Measurements from ENCODE around the gene AQP6.

The AQP6 gene

DNA sequence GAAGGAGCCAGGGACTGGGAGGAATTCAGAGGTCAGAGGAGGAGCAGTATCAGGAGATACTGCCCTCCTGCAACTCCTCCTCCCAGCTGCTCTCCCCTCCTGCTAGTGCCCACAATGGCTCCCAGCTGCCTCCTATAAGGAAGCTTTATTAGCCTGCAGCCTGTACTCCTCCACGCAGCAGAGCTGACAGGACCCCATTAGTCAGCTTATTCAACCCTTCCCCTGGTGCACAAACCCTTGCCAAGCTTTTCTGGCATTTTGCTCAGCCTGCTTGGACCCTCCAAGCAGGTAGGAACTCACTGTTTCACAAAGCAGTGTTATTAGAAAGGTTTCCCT, 29.2 kb upstream of the AQP6 start:
- no peak for DNase-seq

DNA sequence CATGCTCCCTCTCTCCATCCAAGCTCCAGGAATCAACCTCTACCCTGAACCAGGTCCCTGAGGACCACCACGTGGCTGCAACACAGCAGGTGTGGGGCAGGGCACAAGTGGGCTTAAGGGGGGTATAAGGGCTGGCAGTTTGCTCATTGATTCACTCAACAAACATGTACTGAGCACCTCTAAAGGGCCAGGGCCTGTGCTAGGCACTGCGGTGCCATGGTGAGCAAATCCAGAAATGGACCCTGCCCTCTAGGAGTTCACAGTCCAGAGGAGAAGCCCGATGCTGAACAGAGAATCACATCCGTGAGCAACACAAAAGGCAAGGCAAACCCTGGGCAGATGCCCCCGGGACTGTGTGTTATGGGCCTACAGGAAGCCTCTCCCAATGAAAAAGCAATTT, 28.7 kb upstream of the AQP6 start:
- no peak for DNase-seq

DNA sequence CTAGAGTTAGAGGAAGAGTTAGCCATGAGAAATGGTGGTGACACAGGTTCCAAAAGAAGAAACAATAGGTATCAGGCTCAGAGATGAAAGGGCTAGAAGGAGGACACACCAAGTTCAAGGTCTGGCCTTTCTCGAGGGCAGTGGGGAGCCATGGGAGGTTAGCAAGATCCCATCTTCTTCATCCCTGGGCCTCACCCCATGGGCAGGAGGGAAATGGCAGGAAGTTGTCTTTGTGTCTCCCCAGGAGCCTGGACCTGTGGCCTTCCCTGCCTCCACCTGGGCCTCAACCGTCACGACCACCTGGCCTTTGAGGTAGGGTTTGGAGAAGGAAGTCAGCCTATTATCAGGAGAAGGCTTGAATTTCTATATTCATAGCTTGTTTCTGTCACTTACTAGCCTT, 28.0 kb upstream of the AQP6 start:
- DNase-seq: no peak

DNA sequence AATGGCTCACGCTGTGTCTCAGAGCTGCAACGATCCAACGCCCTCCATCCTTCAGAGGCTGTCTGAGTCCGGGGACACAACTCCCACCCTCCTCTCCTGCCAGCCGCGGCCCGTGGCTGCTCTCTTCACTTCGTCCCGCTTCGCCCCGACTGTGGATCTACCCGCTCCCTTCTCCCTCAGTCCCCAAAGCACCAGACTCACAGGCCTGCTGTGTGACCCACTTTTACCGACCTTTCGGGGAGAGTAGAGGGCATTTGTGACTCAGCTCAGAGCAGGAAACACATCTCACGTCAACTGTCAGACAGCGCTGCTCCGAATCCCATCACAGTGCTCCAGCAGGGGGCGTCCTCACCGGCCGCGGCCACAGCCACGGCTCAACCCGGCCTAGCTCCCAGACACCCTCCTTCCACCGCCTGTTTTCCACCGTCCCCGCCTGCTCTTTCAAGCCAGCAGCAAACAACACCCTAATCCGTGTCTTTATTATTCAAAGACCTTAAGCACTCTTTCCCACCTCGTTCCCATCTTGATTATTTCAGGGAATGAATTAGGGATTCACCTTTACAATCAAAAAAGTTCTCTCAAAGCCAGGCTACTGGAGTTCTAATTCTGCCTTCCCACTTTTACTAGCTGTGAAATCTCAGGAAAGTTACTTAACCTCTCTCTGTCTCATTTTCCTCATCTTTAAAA, 27.2 kb upstream of the AQP6 start:
- peak; percentile 81 for DNase-seq

DNA sequence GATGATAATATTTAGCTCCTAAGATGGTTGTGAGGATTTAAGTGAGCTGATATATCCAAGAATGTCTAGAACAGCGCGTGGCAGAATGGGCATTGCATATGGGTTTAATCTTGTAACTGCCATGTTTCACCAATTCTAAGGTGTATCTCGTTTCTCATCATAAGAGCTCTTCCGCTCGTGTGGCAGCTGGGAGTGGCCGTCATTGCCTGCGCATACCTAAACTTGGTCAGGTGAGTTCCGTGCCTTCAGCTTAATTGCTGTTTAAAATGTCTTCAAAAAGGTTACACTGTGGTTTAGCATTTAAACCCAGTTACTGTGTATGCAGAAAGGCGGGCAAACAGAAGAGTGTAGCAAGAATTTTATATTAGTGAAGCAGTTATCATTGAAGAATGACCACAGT, 26.7 kb upstream of the AQP6 start:
- peak; percentile 8 for DNase-seq

DNA sequence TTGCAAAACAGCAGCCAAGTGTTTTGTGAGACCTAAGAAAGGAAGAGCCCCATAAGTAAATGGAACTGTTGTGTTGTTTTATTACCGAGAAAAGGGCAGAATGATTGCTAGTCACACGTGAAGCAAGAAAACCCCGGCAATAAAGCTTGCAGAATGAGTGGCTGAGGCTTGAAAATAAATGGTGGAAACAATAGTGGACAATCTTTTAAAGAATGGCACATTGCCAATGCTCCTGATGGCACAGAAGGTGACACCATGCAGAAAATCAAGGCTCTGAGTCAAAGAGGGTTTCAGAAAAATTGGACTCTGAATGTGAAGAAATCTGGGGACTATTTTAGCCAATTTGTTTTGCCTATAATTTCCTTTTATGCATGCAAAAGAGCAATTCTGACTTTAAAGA, 26.2 kb upstream of the AQP6 start:
- no peak for DNase-seq

DNA sequence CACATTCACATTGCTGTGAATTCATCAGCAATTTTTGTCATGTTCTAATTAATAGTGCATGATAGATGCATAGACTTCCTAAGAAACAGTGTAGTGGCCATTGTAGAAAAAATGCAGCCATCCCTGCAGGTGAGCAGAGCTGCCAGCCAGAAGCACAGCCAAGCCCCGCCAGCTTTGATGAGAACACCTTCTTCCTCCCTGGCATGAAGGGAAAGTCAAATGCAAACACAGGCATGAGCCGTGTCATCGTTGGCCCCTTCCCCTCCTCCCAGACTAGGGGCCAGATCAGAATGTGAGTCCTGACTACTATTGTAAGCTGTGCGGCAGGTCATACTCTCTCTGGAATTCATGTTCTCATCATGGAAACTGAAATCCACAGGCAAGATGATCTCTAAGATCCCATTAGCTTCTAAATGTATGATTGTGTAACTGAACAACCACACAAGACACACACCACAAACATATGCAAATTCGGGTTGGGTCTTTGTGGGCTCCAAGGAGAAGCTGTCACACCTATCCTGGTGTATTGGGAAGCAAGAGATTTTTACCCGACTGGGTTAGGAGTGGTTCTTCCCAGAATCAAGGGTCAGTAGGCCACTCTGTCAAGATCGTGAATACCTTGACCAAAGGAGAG, 25.0 kb upstream of the AQP6 start:
- no peak for DNase-seq

DNA sequence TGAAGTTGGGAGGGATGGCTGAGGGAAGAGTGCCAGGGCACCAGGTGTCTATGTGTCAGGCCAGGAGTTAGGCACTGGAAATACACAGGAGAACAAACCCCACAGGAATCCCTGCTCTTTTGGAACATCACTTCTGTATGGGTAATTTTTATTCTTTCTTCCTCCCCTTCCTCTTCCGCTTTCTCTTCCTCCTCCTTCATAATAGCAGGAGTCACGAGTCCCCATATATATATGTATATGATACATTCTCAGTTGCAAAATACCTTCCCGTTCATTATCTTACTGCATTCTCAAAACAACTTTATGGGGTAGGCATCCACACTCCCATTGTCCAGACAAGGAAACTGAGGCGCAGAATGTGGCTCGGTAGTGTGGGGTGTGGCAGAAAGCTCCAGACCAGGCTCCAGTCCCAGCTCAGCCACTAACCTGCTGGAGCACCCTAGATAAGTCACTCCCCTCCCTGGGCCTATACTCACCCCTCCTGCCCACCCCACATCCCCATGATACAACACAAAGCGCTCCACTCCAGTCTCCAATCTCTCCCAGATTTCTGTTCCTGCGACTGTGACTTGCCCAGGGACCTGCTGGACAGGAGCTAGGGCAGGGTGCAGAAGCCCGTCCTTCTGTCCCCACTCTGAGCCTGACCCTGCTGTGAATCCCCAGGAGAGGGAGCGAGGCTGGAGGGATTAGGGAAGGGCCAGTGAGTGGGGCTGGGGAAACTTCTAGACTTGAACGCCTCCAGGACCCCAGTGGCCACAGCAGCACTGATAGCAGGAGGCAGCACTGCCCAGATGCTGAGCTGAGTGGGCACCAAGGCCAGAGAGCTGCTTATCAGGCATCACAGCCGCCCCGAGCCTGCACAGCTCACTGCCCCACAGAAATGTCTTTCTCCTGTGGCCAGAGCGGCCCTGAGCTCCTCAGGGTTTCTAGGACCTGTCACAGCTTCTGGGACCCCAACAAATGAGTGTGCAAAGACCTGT, 23.6 kb upstream of the AQP6 start:
- DNase-seq: no peak

DNA sequence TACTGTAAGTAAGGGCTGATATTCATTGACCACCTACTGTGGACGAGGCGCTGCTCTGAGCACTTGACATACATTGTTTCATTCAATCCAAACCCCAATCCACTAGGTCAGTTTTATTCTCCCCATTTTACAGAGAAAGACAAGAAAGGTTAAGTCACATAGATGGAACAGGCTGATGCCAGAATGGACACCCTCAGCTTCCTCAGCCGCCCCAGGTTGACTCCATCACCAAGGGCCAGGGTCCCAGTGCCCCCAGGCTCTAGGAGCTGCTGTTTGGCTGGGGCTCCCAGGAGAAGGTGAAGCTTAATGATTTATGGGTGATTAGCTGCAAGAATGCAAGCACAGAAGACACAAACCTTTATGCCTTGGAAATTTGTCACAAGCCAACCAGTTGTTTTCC, 22.9 kb upstream of the AQP6 start:
- no peak for DNase-seq

DNA sequence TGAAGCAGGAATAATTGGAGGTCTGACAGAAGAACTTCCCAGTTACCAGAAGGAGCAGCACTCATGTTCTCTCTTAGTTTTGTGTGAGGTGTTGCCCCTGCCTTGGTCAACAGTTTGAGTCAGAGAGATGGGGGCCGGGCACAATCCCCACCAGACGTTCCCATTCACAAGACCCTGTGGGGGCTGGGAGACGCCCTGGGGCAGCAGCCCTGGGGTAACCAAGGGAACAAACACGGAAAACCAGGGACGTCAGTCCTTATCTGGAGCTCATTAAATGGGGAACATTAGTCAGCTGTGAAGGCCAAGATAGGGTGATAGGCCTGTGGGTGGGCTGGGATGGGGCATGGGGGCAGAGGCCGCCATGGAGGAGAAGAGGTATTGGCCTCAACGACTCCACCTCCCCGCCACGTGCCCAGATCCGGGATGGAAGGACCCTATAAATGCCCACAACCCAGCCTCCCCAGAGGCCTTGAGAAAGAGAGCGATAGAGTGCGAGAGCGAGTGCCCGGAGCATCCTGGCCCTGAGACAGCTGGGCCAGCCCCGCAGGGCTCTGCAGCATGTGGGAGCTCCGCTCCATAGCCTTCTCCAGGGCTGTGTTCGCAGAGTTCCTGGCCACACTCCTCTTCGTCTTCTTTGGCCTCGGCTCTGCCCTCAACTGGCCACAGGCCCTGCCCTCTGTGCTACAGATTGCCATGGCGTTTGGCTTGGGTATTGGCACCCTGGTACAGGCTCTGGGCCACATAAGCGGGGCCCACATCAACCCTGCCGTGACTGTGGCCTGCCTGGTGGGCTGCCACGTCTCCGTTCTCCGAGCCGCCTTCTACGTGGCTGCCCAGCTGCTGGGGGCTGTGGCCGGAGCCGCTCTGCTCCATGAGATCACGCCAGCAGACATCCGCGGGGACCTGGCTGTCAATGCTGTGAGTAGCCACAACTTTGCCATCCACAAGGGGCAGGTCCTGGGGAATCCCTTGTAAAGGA, 22.2 kb upstream of the AQP6 start, which contains the start of gene AQP2:
TSS of gene AQP2 (plus strand) at position 465 of the 979 bp plus-strand sequence. CDS start at position 559, 94 bp downstream.
- DNase-seq: no peak

DNA sequence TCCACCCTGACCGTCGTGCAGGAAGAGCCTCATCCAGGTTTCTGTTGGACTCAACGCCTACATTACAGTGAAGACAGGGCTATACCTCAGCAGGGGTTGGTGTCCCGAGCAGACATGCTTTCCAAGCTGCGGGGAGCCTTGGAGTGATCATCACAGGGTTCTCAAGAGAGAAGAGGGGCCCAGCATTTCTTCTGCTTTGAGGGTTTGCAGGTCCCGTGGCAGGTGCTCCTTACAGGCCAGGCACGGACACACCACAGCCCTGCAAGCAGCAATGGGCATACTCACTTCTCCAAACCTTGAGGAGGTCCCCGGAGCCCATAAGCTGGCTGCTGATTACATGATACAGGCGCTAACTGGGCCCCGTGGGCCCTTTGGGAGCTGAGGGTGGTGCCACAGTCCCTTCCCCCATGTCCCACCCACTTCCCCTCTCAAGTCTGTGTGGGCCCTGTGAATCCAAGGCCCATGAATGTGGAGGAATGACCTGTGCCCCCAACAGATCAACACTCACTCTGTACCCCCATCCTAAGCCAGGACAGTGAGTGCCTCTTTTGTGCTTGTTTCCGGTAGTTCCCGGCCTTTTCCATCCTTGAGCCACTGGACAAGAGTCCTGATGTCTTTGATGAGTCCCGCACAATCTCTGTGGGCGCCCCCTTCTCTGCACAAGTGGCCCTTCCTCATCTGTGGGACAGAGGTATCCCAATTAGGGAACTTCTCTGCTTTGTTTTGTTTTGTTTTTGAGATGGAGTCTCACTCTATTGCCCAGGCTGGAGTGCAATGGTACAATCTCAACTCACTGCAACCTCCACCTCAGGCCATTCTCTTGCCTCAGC, 21.1 kb upstream of the AQP6 start:
- DNase-seq: no peak

DNA sequence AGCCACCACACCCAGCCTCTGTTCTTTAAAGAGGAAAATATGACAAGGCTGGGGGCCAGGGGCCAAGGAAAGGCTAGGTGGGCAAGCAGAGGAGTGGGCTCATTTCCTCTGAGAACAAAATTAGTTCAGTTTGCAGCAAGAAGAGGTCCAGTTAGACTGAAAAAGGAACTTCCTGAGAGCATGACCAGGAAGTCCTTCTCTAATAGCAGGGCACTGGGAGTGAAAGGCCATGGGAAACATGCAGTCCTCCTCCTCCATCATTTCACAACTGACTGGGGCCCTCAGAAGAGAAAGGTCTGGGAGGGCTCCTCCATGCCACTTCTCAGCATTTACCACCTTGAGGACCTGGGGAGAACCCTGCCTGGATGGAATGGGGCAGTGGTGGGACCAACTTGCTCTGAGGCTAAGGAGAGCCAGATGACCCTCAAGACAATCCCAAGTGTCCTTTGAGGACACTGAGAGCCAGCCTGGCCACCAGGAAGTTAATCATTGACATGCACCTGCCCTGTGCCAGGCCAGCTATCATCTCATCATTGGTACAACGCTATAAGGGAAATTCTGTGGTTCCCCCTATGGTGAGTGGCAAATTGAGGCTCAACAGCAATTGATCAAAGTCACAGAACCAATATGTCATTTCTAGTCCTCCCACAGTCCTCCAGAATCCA, 20.2 kb upstream of the AQP6 start:
- DNase-seq: no peak

DNA sequence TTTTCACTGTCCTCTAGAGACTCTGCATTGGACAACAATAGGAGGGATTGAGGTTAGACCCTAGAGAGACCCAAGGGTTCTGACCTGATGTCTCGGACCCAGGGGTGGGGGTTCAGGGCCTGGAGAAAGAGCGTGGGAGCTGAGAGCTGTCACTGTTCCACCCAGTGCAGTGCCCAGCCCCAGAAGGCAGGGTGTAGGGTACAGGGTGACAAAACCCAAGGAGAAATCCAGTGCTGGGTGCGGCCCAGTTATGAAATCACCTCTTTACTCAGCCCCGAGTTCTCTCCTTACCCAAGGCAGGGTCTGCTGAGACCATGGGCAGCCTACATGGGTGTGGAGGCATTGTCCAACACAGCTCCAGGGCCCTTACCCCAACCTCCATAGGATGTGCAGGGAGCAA, 19.6 kb upstream of the AQP6 start:
- DNase-seq: no peak

DNA sequence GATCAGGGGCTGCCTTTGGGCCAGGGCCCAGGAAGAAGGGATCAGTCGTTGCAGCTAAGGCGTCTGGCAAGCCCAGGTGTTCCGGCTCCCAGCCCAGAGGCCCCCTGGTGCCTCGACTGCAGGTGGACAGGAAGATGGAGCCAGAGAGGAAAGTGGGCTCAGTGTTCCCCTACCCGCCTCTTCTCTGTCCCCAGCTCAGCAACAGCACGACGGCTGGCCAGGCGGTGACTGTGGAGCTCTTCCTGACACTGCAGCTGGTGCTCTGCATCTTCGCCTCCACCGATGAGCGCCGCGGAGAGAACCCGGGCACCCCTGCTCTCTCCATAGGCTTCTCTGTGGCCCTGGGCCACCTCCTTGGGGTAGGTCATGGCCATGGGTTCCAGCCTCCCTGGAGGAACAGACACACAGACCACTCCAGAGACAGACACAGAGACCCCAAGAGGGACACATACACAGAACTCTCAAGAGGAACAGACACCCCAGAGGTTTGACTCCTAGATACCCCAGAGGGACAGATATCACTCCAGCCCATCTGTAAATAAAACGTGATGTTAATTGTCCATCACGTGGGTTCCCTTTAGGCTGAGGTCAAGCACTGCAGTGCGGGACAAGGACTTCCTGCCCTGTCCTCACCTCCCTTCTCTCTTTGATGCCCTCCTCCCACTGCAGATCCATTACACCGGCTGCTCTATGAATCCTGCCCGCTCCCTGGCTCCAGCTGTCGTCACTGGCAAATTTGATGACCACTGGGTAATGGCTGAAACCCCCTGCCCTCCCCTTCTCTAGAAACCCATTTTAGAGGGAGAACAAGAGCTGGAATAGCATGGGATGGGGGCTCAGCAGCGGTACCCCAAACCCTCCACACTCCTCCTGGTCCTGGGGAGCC, 18.5 kb upstream of the AQP6 start:
- DNase-seq: no peak

DNA sequence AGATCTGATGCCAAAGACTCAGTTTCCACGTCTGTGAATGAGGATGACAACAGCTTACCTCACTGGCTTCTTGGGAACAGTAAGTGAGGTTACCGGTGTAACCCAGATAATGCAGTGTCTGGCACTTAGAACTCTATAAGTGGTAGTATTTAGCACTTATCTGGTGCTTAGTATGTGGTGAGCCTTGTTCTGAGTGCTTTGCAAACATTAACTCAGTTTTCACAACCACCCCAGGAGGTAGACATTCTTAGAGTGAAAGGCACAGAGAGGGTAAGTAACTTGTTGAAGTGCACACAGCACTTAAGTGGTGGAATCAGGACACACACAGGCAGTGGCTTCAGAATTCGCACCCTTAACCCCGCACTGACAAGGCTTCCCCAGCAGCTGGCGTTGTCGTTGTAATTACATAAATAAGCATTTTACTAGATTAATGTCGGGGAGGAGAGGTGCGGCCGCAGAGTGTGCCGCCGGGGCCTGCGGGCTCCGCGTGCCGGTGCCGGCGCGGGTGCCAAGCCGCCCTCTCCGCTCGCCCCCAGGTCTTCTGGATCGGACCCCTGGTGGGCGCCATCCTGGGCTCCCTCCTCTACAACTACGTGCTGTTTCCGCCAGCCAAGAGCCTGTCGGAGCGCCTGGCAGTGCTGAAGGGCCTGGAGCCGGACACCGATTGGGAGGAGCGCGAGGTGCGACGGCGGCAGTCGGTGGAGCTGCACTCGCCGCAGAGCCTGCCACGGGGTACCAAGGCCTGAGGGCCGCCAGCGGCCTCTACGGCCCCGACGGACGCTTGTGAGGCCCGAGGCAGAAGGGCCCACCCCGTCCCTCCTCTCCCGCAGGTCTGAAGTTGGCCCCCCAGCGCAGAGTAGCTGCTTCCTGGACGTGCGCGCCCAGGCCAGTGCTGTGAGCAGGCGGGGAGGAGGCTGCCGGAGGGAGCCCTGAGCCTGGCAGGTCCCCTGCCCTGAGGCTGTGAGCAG, 17.6 kb upstream of the AQP6 start:
- no peak for DNase-seq

DNA sequence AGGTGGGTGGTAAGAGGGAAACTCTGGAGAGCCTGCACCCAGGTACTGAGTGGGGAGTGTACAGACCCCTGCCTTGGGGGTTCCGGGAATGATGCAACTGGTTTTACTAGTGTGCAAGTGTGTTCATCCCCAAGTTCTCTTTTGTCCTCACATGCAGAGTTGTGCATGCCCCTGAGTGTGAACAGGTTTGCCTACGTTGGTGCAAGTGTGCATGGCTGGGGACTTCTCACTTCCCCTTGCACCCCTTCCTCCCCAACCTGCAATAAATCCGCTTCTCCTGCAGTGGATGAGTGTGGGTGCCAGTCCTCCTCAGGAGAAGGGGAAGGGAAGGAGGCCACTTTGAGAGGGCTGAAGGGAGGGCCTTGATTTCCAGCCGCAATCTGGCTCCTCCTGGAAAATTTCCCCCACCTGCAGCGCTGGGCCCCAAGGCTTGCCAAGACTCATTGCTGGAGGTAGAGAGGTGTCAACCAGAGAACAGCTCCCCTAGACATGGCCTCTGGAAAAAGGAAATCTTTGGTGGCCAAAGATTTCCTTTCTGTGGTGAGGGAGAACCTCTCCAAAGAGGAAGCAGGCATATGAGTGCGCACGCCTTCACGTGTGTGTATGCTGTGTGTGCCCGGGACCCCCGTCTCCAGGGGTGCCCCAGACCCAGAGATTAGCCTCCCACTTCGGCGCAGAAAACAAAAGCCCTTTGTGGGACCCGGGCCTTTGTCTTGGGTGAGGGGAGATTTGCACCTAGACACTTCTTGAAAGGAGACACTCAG, 16.7 kb upstream of the AQP6 start:
- no peak for DNase-seq

DNA sequence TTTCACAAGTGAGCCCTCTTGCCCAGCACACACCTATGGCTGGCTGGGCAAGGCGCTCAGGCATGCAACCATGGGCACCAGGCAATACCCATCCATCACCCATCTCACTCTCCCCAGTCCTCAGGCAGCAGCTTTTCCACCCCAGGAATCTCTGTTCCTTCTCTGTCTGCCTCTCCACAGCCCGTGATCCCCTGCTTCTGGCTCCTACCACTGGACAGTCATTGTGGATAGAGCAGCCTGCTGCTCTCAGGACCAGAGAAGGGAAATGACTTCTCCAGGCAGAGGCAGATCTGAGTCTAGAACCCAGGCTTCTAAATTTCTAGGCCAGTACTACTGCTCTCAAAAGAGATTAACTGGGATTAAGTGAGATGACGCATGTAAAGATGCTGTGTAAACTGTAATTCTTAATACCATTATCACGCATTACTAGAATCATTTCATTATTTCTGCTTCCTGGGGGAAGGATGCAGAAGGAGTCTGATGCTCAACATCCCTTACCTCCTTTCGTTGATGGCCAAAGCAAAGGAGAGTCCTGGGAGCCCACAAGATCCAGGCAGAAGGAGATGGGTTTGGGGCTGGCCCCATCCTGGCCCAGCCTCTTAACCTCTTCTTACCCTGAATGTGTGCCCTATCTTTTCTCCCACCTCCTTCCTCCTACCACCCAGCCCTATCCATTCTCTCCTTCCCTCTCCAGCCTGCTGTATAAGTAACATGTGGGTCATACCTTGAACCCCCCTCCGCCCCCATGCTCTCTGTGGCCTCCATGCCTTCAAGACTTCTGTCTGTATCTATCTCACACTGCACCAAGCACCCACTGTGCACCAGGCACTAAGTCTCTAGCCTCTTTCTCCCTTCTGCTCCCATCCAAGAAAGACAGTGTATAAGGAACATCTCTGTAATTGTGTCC, 15.8 kb upstream of the AQP6 start:
- DNase-seq: no peak

All from CD4-positive, alpha-beta T cell treated with Interleukin-17A for 1 hour (primary cell).